ENCODE data around the gene ENOPH1.
"Not testable (repeated sequence)": the region's sequence is repeated elsewhere in the genome, so short reads cannot be mapped to it uniquely, and the experiment has no call there.

Gene ENOPH1

GRCh38 chr4:82428969-82429727, 1.2 kb upstream of the ENOPH1 start:
- peak; percentile 66 for DNase-seq (ENCODE audit: low read depth)

DNA sequence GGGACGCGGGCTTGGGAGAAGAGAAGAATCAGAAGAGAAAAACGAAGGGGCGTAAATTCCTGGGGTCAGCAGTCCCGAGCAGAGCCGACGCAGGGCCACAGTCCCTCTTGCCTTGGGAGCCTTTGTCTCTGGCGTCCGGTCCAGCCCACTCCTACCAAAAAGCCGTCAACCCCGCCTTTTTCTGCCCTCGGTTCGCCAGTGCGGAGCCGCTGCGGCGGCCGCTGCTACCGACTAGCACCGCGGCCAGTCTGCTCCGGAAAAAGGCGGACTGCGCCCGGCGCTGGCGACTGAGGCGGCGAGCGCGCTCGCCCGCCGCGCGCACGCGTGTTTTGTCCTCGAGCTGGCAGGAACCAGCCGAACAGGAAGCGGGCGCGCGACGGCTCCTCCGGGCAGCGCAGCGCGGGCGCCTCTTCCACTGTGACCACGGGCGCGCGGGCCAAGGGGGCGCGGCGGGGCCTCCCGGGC, 630 bp upstream of the ENOPH1 start:
- no peak for DNase-seq (ENCODE audit: low read depth)

DNA sequence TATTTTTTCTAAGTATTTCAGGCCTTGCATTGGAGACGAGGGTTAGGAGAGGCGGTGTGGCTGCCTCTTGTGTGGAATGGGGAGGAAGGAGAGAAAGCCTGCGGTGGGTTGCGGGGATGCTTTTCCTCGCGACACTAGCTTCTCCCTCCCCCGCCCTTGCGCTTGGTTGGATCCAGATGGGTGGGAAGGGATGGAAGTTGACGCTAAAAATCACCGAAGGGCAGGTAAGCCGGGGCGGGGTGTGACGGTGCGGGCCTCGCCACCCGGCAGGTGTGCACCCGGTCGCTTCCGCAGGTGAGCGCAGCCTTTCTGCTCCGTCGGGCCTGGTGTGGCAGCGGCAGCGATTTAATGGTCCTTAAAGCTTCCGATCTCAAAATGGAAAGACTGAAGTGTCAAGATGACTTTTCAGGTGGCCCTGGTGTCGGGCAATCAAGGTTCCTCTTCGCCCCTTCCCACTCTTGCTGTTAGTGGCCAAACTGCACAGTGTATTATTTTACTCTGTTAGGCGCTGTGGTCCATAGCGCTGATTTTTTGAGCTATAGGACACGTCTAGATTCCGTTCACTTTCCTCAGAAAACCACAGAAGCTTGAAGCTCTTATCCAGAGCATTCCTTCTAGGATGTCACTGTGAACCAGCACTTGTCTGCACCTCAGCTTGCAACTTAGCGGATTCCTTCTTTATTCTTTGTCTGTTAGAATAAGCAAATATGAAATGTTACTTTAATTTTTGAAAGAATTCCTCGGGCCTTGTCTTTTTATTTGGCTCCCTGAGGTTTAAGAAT, 765 bp downstream of the ENOPH1 start:
- no peak for DNase-seq (ENCODE audit: low read depth)

GRCh38 chr4:82431831-82432230, 1.4 kb downstream of the ENOPH1 start:
- DNase-seq (ENCODE audit: low read depth) = no peak

DNA sequence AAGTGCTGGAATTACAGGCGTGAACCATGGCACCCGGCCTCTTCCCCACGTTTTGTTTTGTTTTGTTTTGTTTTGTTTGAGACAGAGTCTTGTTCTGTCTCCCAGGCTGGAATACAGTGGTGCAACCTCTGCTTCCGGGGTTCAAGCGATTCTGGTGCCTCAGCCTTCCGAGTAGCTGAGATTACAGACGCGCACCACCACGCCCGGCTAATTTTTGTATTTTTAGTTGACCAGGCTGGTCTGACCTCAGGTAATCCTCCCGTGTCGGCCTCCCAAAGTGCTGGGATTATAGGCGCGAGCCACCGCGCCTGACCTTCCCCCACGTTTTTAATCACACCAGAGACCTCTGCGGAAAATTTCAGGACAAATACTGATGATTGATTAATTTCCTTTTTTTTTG, 2.2 kb downstream of the ENOPH1 start:
- DNase-seq (ENCODE audit: low read depth) = no peak

GRCh38 chr4:82433791-82434190, 3.4 kb downstream of the ENOPH1 start:
- no peak for DNase-seq (ENCODE audit: low read depth)

GRCh38 chr4:82434949-82435348, 4.6 kb downstream of the ENOPH1 start:
- no peak for DNase-seq (ENCODE audit: low read depth)

GRCh38 chr4:82436130-82436529, 5.7 kb downstream of the ENOPH1 start:
- no peak for DNase-seq (ENCODE audit: low read depth)

DNA sequence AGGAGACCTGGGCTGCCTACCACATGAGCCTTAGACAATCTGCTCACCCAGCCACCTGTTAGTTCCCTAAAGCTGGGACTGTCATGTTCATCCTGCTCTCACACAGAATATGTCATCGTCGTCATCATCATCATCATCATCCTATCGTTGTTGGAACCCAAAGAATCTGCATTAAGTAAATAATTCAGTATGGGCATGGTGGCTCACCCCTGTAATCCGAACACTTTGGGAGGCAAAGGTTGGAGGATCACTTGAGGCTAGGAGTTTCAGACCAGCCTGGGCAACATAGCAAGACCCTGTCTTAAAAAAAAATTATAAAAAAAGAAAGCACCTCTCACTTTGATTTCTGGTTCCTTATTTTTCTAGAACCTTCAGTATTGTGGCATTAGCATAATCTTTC, 6.4 kb downstream of the ENOPH1 start:
- no peak for DNase-seq (ENCODE audit: low read depth)

DNA sequence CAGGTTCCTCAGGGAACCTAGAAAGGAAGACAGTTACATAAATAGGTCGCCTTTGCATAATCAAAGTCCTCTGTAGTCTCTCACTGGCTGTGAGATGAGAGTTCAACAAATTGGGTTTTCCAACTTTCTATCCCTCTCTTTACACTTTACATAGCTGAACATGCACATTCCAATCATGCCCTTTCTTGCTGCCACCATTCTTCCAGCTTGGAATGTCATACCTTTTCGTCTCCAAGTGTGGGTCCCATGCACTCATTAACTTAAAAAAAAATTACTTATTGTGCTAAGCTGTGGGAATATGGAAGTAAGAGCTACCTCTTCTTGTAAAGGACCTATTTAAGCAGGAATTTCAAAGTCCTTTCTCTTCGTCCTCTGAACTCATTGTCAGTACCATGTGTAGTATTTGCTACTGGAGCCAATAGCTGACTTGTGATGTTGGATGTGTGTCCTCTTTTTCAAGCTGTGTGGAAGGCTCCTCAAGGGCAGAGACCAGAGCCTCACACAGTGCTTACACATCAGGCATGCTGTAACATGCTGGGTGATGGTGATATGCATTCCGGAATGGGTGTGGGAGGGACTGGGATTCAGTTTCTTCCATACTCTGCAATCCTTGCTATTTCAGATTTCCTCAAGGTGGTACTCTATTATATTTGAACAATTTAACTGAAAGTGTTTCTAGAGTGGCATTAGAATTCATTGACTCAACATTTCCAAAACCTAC, 7.1 kb downstream of the ENOPH1 start:
- DNase-seq (ENCODE audit: low read depth) = no peak

- DNase-seq (ENCODE audit: low read depth) = no peak
These were observed 8.7 kb downstream of the ENOPH1 start for GRCh38 chr4:82439088-82439487.

GRCh38 chr4:82447886-82448285, 17.5 kb downstream of the ENOPH1 start:
- no peak for DNase-seq (ENCODE audit: low read depth)

DNA sequence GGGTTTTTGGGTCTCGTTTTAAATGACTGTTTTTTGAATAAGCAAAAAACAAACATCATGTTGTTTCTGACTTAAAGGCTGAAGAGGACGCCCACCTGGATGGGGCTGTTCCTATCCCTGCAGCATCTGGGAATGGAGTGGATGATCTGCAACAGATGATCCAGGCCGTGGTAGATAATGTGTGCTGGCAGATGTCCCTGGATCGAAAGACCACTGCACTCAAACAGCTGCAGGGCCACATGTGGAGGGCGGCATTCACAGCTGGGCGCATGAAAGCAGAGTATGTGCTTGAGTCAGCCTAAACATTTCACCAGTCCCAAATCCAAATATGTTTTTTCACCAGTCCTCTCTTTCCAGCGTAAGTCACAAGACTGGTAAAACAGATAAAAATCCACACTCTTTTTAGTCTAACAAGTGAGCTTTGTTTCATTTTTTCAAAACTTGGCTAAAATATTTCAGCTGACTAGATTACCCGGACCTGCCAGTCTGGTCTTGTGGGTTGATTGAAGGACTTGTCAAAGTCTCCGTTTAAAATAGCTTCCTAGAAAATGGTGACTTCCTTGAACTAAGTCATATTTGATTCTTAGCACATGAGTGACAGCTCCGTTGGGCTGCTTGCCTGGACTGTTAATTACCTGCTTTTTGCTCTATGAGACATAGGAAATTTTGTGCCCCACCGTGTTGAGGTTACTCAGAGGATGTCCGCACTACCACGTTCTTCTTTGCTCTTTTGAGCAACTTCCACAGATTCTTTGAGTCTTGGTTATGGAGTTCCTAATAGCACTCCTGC, 20.8 kb downstream of the ENOPH1 start:
- no peak for DNase-seq (ENCODE audit: low read depth)

DNA sequence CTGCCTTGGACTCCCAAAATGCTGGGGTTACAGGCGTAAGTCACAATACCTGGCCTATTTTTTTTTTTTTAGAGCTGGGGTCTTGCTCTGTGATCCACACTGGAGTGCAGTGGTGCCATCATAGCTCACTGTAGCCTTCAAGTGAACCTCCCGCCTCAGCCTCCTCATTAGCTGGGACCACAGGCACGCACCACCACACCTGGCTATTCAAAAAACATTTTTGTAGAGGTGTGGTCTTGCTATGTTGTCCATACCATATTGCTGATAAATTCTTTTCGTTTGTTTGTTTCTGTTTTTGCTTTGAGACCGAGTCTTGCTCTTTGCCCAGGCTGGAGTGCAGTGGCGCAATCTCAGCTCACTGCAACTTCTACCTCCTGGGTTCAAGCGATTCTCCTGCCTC, 21.6 kb downstream of the ENOPH1 start:
- DNase-seq (ENCODE audit: low read depth) = no peak

- no peak for DNase-seq (ENCODE audit: low read depth)
These were observed 26.9 kb downstream of the ENOPH1 start for GRCh38 chr4:82457266-82457665.

- DNase-seq (ENCODE audit: low read depth) = no peak
These were observed 28.3 kb downstream of the ENOPH1 start for GRCh38 chr4:82458729-82459128.

DNA sequence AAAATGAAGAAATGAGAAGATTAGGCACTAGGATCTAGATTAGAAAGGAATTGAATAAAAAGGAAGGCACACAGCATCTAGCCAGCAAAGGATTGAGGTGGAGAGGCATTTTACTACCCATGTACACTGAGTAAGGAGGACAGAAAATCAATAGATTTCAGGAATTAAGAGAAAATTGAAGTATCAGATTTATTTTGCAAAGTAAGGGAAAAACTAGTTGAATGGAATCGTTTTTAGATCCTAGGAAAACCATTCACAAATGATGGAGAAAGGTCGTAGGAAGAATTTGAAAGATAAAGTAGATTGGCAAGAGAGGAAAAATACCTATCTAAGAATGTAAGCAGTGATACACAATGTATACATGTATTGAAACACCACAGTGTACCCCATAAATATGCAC, 31.3 kb downstream of the ENOPH1 start:
- DNase-seq (ENCODE audit: low read depth) = no peak

GRCh38 chr4:82462415-82462831, 32.0 kb downstream of the ENOPH1 start:
- DNase-seq (ENCODE audit: low read depth) = peak; percentile 53

DNA sequence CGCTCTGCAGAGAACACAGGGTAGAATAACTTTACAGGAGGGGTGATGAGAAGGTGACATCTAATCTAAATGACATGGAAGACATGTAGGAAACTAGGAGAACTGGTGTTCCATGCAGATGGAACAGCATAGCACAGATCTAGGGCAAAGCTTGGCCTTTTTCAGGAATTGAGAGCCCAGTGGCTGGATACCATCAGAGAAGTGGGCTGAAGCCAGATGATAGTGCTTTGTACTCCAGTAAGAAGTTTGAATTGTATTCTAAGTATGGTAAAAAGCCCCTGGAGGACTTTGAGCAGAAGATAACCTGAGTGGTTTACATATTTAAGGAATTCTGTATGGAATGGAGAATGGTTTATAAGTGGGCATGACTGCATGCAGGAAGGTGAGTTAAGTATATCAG, 32.8 kb downstream of the ENOPH1 start:
- no peak for DNase-seq (ENCODE audit: low read depth)

- DNase-seq (ENCODE audit: low read depth) = no peak
These were observed 37.1 kb downstream of the ENOPH1 start for GRCh38 chr4:82467471-82467870.

DNA sequence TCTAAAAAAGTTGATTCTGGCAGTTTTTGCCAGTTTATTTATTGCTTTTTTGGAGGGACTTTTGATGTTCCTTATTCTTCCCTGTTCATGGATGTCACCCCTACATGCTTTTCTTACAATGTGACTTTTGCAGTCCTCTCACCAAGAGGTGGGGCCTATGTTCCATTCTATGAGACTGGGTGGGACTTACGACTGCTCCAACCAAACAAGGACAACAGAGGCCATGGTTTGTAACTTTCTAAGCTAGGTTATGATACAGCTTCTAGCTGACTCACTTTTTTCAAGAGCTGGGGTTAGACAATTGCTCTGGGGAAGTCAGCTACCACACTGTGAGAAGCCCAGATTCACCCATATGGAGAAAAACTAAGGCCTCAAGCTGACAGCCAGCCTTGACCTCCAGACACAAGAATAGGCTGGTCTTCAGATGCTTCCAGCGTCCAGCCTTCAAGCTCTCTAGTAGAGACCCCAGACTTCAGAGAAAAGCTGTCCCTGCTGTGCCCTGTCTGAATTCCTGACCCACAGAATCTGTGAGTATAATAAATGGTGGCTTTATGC, 39.5 kb downstream of the ENOPH1 start:
- no peak for DNase-seq (ENCODE audit: low read depth)

DNA sequence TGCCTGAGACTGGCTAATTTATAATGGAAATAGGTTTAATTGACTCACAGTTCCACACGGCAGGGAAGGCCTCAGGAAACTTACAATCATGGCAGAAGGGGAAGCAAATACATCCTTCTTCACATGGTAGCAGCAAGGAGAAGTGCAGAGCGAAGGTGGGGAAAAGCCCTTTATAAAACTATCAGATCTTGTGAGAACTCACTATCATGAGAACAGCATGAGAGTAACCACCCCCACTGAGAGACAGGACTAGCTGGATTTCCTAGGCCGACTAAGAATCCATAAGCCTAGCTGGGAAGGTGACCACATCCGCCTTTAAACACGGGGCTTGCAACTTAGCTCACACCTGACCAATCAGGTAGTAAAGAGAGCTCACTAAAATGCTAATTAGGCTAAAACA, 42.7 kb downstream of the ENOPH1 start:
- not testable (repeated sequence) for DNase-seq (ENCODE audit: low read depth)
